ENCODE data around the gene POU6F1.
"Not testable (repeated sequence)": the region's sequence is repeated elsewhere in the genome, so short reads cannot be mapped to it uniquely, and the experiment has no call there.

Gene POU6F1

GRCh38 chr12:51227962-51228361, 10.1 kb upstream of the POU6F1 start:
- DNase-seq (ENCODE audit: low read depth), result no peak

- DNase-seq (ENCODE audit: low read depth), result not testable (repeated sequence)
Observed at GRCh38 chr12:51227112-51227511, 9.2 kb upstream of the POU6F1 start.

- DNase-seq (ENCODE audit: low read depth), result no peak
Observed at GRCh38 chr12:51225771-51226170, 7.9 kb upstream of the POU6F1 start.

- no peak for DNase-seq (ENCODE audit: low read depth)
Observed at GRCh38 chr12:51225234-51225633, 7.4 kb upstream of the POU6F1 start.

- DNase-seq (ENCODE audit: low read depth), result no peak
Observed at GRCh38 chr12:51224625-51225024, 6.8 kb upstream of the POU6F1 start.

- no peak for DNase-seq (ENCODE audit: low read depth)
Observed at GRCh38 chr12:51222461-51222860, 4.6 kb upstream of the POU6F1 start.

GRCh38 chr12:51219857-51220256, 2.0 kb upstream of the POU6F1 start:
- DNase-seq (ENCODE audit: low read depth), result not testable (repeated sequence)

- DNase-seq (ENCODE audit: low read depth), result no peak
Observed at GRCh38 chr12:51219322-51219721, 1.5 kb upstream of the POU6F1 start.

GRCh38 chr12:51218607-51219161, 822 bp upstream of the POU6F1 start:
- no peak for DNase-seq (ENCODE audit: low read depth)

- DNase-seq (ENCODE audit: low read depth), result peak; percentile 19
Observed at GRCh38 chr12:51217133-51217967, 512 bp downstream of the POU6F1 start.

GRCh38 chr12:51216642-51217041, 1.2 kb downstream of the POU6F1 start:
- DNase-seq (ENCODE audit: low read depth), result no peak

- DNase-seq (ENCODE audit: low read depth), result no peak
Observed at GRCh38 chr12:51214895-51215294, 3.0 kb downstream of the POU6F1 start.

GRCh38 chr12:51210690-51211395, 7.0 kb downstream of the POU6F1 start:
- DNase-seq (ENCODE audit: low read depth), result no peak

GRCh38 chr12:51209259-51209658, 8.6 kb downstream of the POU6F1 start:
- no peak for DNase-seq (ENCODE audit: low read depth)

- no peak for DNase-seq (ENCODE audit: low read depth)
Observed at GRCh38 chr12:51208016-51208660, 9.7 kb downstream of the POU6F1 start.

- no peak for DNase-seq (ENCODE audit: low read depth)
Observed at GRCh38 chr12:51205350-51205749, 12.5 kb downstream of the POU6F1 start.

GRCh38 chr12:51202718-51203117, 15.1 kb downstream of the POU6F1 start:
- no peak for DNase-seq (ENCODE audit: low read depth)

- DNase-seq (ENCODE audit: low read depth), result no peak
Observed at GRCh38 chr12:51200806-51201205, 17.1 kb downstream of the POU6F1 start.

- no peak for DNase-seq (ENCODE audit: low read depth)
Observed at GRCh38 chr12:51200156-51200555, 17.7 kb downstream of the POU6F1 start.

GRCh38 chr12:51199366-51199945, 18.4 kb downstream of the POU6F1 start:
- no peak for DNase-seq (ENCODE audit: low read depth)

GRCh38 chr12:51198568-51199365, 19.1 kb downstream of the POU6F1 start:
- DNase-seq (ENCODE audit: low read depth), result no peak
